Activated naive CD4-positive, alpha-beta T cell treated with anti-CD3 and anti-CD28 coated beads for 36 hours (primary cell): Measurements from ENCODE around the gene METAP1. TPM values are rescaled to one million over a fixed set of nuclear protein-coding genes. Genes with fewer than 3 reads are reported as not detected.

Experiments
- microRNA-seq: library from miRNA; unstranded; fragments of <30 nt; microRNA quantifications from one replicate; pipeline ENCODE4 v1.2.0, GENCODE V29; 2022; ENCODE audit warnings: borderline microRNAs expressed, borderline replicate concordance
- total RNA-seq, 2 experiments: library from RNA; stranded (reverse); gene quantifications; one replicate each; pipeline ENCODE4 v1.2.3, GENCODE V29; 2021

Gene METAP1
- total RNA-seq, 2 experiments from 2014 or later = 65.6 to 70.1 TPM

Small RNAs within 50 kb of the gene (microRNA-seq; reads per million reads assigned to microRNA genes)
- 3.8 reads per million for gene MIR3684

Other genes with a start within 250 kb of the METAP1 start
- 100 to 1,000 TPM; 104 to 116 TPM for gene EIF4E, start 66.6 kb upstream of the METAP1 start, total RNA-seq
- 10 to 100 TPM; 94.3 to 99.9 TPM for gene ADH5, start 93.1 kb downstream of the METAP1 start, total RNA-seq
- not detected for gene ADH4, start 148.6 kb downstream of the METAP1 start, total RNA-seq
- not detected for gene ADH6, start 223.5 kb downstream of the METAP1 start, total RNA-seq